Raji (cell line): Measurements from ENCODE around the gene SLC24A5.

ENCODE experiments used
- POLR2A ChIP-seq: IDR thresholded peaks from 2 replicates; pipeline ENCODE4 v1.6.1; 2011; ENCODE audit warnings: low read depth, low read length, control low read depth; ENCODE audit not compliant: insufficient read depth

The SLC24A5 gene

DNA sequence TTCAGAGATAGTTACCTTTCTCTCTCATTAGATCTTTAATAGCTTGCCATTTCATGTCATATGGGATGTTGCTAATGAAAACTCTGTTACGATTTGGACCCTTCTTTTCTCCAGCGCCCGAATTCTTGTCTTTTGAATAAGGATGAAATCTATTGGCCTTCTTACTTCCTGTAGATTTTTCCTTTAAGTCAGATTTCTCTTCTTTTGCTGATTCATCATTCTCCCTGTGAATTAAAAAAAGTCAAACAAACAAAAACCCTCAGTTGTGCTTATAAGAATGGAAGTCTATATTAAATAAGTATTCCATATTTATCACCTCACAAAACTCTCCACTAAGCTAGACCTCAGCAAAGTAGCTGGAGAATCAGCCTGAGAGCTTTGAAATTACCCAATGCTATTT lies 47.8 kb downstream of the SLC24A5 start:
- TF ChIP-seq POLR2A, result no peak

DNA sequence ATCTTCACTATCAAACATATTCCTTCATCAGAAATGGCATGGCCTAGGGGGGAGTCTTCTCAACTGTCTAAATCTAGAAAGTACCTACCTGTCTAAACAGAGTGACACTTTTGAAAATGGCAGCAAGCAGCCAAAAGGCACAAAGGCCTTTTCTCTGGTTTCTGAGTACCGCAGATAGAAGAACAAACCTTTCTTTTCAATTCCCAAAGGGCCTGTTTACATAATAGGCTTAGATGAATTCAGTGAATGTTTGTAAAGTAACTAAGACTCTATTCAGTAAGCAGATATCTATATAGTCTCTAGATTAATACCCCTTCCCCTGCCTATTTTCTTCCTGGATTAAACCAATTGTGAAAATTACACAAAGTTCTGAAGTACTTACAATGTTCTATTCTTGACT lies 50.2 kb downstream of the SLC24A5 start:
- no peak for TF ChIP-seq POLR2A

DNA sequence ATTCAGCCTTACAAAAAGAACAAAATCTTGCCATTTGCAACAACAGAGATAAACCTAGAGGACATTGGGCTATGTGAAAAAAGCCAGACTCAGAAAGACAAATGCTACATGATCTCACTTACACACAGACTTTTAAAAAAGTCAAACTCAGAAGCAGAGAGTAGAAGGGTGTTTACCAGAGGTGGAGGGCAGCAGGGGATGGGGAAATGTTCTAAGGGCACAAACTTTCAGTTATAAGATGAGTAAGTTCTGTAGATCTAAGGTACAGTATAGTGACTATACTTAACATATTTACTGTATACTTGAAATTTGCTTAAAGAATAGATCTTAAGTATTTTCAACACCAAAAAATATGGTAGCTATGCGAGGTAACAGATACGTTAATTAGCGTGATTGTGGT lies 54.3 kb downstream of the SLC24A5 start:
- TF ChIP-seq POLR2A, result no peak

DNA sequence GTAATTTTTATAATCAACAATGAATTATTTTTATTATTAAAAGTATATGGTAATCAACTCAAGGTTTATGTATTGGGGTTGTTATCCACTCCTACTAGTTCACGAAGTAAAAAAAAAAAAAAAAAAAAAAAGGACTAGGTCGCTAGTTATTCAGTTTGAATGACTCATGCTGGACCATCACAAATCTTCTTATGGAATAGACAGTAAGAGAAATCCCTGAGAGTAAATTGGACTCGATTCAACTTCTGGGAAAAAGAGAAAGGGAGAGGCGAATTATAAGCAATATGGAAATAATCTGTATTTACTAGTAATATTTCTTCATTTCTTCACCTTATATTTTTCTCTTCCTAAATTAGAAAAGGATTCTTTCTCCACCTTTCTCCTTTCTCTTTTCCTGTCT lies 55.3 kb downstream of the SLC24A5 start:
- TF ChIP-seq POLR2A, result no peak

DNA sequence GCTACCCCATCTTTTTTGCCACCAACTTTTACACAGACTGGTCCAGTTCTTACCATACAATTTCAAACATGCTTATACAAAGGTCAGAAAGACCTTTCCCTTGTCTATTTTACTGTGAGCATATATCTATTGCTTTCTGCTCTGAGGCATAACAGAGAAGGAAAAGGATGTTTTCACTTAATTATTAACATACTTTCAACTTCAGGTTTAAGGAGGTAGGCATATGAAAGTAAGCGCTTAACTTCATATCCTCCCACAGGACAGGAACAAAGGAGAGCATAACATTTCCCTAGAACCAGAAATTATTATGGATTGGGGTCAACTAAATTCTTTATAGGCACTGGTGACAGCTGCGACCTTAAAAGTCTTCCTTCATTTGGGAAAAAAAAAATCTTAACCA lies 56.2 kb downstream of the SLC24A5 start:
- TF ChIP-seq POLR2A, result no peak

DNA sequence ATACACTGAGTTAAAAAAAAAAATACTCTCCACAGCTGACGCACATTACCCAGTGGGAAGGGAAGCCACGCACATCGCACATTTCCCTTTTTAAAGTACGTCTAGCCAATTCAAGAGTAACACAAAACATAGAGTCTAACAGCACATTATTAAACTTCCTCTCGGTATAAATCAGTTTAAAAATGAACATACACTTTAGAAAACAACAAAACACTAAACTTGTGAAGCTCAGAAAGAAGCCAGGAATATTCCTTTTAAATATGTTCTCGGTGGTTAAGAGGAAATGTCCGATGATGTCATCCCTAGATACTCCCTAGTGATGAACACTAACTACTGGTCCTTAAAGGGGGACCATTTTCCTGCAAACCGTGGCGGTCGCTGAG lies 56.6 kb downstream of the SLC24A5 start:
- TF ChIP-seq POLR2A, result no peak

DNA sequence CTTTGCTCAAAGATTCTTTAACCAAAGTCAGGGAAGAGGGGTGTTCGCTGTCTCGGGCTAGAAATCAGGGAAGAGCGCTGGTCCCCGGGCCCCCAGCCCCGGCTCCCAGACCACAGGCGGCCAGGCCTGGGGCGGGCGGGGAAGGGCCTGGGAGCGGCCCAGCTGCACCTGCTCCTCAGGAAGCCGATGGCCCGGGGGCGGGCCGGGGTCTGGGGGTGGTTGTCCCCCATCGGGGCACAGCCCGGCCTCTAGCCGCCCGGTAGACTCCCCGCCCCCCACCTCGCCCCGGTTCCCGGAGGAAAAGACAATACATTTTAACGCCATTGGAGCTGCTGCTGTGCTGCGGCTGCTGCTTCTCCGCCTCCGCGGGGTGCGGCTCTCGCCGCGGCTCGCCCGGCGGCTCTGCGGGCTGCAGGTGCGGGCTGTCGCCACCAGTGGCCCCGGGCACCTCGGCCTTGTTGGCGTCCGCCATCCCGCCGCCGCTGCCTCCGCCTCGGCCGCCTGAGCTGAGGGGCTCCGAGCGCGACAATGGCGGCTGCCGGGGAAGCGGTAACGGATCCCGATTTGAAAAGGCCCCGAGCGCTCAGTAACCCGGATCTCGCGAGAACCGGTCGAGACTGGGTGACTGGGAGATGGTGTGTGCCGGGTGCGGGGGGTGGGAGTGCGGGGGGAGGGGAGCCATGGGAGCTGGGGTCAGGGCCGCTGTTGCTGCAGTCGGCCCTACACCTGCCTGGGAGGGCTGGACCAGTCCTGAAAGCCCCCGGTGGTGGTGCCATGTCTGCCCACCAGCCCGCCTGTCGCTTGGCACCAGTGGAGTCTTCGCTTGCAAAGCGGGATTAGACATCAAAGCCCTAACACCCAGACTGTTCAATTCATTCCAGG lies 57.2 kb downstream of the SLC24A5 start, which contains the start of gene MYEF2:
Gene MYEF2 (minus strand): TSS at position 530 of the 882 bp plus-strand sequence. CDS start 58 bp downstream, at position 472.
- no peak for TF ChIP-seq POLR2A

DNA sequence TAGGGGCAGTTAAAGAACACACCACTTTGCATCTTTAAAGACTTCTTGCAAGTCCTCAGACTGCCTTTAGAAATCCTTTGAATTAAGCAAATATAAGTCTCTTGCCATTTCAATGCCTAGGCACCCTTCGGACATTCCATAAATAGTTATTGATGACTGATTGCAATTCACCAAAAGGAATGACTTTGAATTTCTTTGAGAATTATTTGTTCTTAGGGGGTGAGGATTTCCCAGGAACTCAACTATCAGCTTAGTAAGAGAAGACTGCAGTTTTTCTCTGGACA lies 57.8 kb downstream of the SLC24A5 start:
- no peak for TF ChIP-seq POLR2A

DNA sequence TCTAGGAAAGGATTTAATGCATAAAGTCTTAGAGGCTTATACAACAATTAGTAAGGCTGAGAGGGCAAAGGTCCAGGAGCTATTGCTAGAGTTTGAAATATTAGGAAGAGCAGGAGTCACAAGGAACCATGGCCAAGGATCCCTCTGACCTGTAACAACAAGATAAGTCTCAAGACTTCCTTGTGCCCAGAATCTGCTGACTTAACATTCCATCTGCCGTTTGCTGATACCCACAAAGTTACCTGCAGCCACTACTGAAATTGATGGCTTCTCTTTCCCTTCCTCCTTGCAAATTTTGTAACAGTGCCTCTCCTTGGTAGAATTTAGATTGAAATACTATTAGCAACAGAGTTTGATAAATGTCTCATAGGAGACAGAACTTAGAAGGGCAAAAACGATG lies 62.0 kb downstream of the SLC24A5 start:
- TF ChIP-seq POLR2A, result no peak

DNA sequence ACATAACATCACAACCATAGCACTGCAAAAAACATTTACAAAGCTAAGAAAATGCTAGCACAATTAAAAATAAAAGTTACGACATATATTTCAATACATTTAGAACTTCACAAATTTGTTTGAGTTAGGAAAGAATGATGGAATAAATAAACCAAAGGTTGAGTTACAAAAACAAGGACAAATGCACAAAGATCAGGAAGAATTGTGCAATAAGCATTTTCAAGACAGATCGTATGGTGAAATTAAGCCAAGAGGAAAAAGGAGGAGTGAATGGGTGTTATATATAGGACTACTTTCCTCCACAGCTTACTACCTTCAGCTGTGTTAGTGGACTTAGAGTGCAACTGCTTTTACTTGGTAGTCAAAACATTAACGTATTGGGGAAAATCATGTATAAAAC lies 64.7 kb downstream of the SLC24A5 start:
- TF ChIP-seq POLR2A, result no peak

DNA sequence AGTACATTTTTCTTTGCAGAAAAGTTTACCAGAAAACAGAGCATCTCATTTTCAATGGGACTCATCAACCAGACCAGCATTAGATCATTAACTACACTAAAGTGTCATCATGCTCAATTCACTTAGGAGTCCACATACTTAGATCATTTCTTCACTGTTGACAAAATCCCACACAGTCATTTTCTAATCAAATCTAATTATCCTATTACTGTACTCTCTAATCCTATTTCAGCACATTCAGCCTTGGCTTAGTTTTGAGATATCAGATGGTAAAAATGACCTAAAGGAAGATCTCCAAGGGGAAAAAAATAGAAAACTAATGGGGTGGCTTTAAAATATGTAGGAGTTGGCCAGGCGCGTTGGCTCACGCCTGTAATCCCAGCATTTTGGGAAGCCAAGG lies 65.5 kb downstream of the SLC24A5 start:
- no peak for TF ChIP-seq POLR2A

DNA sequence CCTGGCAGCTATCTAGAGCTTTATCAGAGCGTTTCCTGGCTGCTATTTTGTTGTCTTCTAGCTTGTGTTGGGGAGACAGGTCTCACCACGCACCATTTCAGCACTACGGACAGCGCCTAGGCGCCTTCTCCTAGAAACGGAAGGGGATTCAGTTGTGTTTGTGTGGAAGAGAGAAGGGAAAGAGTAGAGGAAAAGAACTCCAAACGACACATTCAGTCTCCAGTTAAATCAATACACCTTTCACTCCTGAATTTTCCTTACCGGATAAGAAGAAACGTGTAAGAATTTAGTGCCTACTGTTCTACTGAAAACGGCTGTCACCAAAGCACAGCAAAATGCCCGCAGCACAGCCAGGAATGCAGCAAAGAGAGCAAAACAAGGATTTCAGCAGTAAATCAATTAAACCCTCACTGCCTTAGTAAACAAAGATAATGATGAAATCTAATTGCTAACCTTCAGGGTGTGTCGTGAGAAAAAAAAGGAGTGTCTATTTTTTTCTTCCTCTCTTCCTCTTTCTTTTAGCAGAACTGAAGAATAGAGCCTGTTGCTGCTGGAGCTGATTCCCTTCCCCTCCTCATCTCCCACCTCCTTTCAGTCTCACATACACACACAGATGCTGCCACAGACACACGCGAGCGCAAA lies 70.3 kb downstream of the SLC24A5 start:
- no peak for TF ChIP-seq POLR2A

DNA sequence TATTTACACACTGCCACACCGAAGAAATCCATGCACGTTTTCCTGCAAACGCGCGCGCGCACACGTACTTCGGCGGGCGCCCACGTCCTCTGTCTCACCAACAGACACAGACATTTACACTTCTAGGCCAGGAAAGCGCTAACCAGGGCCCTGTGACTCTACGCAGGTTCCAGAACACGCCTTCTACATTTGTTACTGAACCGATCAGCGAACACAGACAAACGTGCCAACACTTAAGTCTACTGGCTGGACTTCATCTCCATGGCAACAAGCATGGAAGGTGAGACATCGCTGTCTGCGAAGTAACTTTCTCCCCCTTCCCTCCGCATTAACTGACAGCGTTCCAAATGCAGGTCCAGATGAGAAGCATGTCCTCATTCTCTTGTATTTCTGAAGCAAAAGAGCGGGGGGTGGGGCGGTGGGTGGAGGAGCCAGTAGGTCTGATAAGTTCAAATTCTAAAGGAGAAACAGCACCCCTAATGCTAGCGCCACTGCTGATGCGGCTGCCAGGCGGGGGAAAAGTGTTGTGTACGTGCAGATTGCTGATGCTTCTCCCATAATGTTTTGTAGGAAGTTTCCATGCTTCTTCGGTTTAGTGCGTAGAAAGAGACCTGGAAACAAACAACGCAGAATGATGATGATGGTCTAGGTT lies 70.9 kb downstream of the SLC24A5 start, which contains the start of gene CTXN2:
Gene CTXN2 (plus strand): TSS at position 92 of the 652 bp plus-strand sequence. CDS start 9,636 bp downstream, outside the sequence.
- TF ChIP-seq POLR2A, result no peak
